H1 (cell line): ENCODE measurements around the gene CPLX1. TPM values are rescaled to one million over a fixed set of nuclear protein-coding genes. Genes with fewer than 3 reads are reported as not detected.

ENCODE experiments used
- CBX8 ChIP-seq: fragments of 300-800, 300-1000 bp; sonication (generic); IDR thresholded peaks from 2 replicates; pipeline ENCODE4 v1.7.1; 2016; ENCODE audit warnings: low read depth, low read length, borderline replicate concordance
- TAF7 ChIP-seq: optimal IDR thresholded peaks from 2 replicates; pipeline ENCODE3; 2011; ENCODE audit warnings: low read depth, mild to moderate bottlenecking, inconsistent platforms, low read length, moderate library complexity, borderline replicate concordance
- polyA plus RNA-seq, 7 experiments: library from polyadenylated mRNA; depleted of rRNA in 3 of 7; stranded (reverse) in 5 of 7; unstranded in 2 of 7; fragments of >200 nt in 5 of 7; fragments of 200-250 nt in 2 of 7; gene quantifications; 1 replicate in 5 of 7; 2 replicates in 1 of 7; 4 replicates in 1 of 7; pipeline versions ENCODE4 v1.2.1 to v1.2.3, GENCODE V29; 2011 to 2013; ENCODE audit warnings: missing spikeins in 2 of 7, mixed read lengths in 2 of 7
- total RNA-seq: library from RNA; stranded (reverse); fragmentation: NEBNext Ultra II Directional; extraction: Animal tissue kit (Norgen Biotek cat#: 25700); gene quantifications from 2 replicates; pipeline ENCODE4 v1.2.1, GENCODE V29; 2021

Gene CPLX1
- total and polyA plus RNA-seq, 2 of the 8 experiments (the other 6 are each of a cell fraction or from before 2014, with no cell fraction given) = 0.32 to 0.56 TPM

- TF ChIP-seq TAF7 = no peak
- no peak for TF ChIP-seq CBX8
- TF ChIP-seq, all 59 proteins: peak for 0
These were observed 22.0 kb downstream of the CPLX1 start (continued) for GRCh38 chr4:803884-804283.
